Loucy (cell line): ENCODE results near the gene VPS52.

Experiments
- H2AFZ ChIP-seq: fragments of 200-600 bp; sonication (generic); 2 replicates; pipeline ENCODE4 v1.6.0; 2016; ENCODE audit warnings: antibody characterized with exemption, mild to moderate bottlenecking, low read length, moderate library complexity
- H3F3A ChIP-seq: fragments of 200-600 bp; 2 replicates; pipeline ENCODE4 v1.6.0; 2016; ENCODE audit warnings: antibody characterized with exemption, low read depth, mild to moderate bottlenecking
- H3K27me3 ChIP-seq: fragments of 200-600 bp; sonication (generic); 2 replicates; pipeline ENCODE4 v1.6.1; 2014; ENCODE audit warnings: low read length, mild to moderate bottlenecking; ENCODE audit not compliant: insufficient read depth, poor library complexity, severe bottlenecking
- H3K36me3 ChIP-seq: fragments of 200-600 bp; sonication (generic); 2 replicates; pipeline ENCODE4 v1.6.1; 2016; ENCODE audit warnings: low read length; ENCODE audit not compliant: insufficient read depth
- H3K4me1 ChIP-seq: fragments of 200-600 bp; sonication (generic); 2 replicates; pipeline ENCODE4 v1.5.1; 2014; ENCODE audit warnings: low read length, mild to moderate bottlenecking; ENCODE audit not compliant: insufficient read depth, poor library complexity, severe bottlenecking
- H3K4me2 ChIP-seq: fragments of 200-600 bp; sonication (generic); 2 replicates; pipeline ENCODE4 v1.6.0; 2014; ENCODE audit warnings: antibody characterized with exemption, low read length, low read depth, mild to moderate bottlenecking; ENCODE audit not compliant: poor library complexity, severe bottlenecking
- H3K4me3 ChIP-seq: fragments of 200-600 bp; sonication (generic); 2 replicates; pipeline ENCODE4 v1.5.1; 2014; ENCODE audit warnings: low read length, mild to moderate bottlenecking, mixed read lengths; ENCODE audit not compliant: poor library complexity, severe bottlenecking
- H3K79me2 ChIP-seq: fragments of 200-600 bp; sonication (generic); 2 replicates; pipeline ENCODE4 v1.6.1; 2014; ENCODE audit warnings: low read length; ENCODE audit not compliant: insufficient read depth
- H3K9ac ChIP-seq: fragments of 200-600 bp; sonication (generic); 2 replicates; pipeline ENCODE4 v1.6.0; 2014; ENCODE audit warnings: mild to moderate bottlenecking, low read depth, low read length, moderate library complexity; ENCODE audit not compliant: poor library complexity, severe bottlenecking
- H3K9me2 ChIP-seq: fragments of 200-600 bp; sonication (generic); replicated peaks from 2 replicates; pipeline ENCODE4 v1.6.1; 2016; ENCODE audit warnings: low read depth, low read length, mixed read lengths
- H3K9me3 ChIP-seq: fragments of 200-600 bp; sonication (generic); 2 replicates; pipeline ENCODE4 v1.6.1; 2014; ENCODE audit warnings: mild to moderate bottlenecking, antibody characterized with exemption, low read length, low read depth; ENCODE audit not compliant: insufficient read depth
- H4K20me1 ChIP-seq: fragments of 200-600 bp; sonication (generic); 2 replicates; pipeline ENCODE4 v1.6.0; 2014; ENCODE audit warnings: antibody characterized with exemption, low read length, mild to moderate bottlenecking; ENCODE audit not compliant: insufficient read depth, poor library complexity, severe bottlenecking
- EZH2phosphoT487 ChIP-seq: fragments of 200-600 bp; IDR thresholded peaks from 2 replicates; pipeline ENCODE4 v1.6.1; 2018; ENCODE audit warnings: antibody characterized with exemption, mild to moderate bottlenecking, moderate library complexity, borderline replicate concordance
- TF ChIP-seq, protein P1 (sequence below): fragments of 200-600 bp; sonication (generic); conservative IDR thresholded peaks from 2 replicates; pipeline ENCODE4 v1.5.1; 2014; ENCODE audit warnings: mild to moderate bottlenecking, antibody characterized with exemption, low read length

The VPS52 gene, protein sequence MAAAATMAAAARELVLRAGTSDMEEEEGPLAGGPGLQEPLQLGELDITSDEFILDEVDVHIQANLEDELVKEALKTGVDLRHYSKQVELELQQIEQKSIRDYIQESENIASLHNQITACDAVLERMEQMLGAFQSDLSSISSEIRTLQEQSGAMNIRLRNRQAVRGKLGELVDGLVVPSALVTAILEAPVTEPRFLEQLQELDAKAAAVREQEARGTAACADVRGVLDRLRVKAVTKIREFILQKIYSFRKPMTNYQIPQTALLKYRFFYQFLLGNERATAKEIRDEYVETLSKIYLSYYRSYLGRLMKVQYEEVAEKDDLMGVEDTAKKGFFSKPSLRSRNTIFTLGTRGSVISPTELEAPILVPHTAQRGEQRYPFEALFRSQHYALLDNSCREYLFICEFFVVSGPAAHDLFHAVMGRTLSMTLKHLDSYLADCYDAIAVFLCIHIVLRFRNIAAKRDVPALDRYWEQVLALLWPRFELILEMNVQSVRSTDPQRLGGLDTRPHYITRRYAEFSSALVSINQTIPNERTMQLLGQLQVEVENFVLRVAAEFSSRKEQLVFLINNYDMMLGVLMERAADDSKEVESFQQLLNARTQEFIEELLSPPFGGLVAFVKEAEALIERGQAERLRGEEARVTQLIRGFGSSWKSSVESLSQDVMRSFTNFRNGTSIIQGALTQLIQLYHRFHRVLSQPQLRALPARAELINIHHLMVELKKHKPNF

DNA sequence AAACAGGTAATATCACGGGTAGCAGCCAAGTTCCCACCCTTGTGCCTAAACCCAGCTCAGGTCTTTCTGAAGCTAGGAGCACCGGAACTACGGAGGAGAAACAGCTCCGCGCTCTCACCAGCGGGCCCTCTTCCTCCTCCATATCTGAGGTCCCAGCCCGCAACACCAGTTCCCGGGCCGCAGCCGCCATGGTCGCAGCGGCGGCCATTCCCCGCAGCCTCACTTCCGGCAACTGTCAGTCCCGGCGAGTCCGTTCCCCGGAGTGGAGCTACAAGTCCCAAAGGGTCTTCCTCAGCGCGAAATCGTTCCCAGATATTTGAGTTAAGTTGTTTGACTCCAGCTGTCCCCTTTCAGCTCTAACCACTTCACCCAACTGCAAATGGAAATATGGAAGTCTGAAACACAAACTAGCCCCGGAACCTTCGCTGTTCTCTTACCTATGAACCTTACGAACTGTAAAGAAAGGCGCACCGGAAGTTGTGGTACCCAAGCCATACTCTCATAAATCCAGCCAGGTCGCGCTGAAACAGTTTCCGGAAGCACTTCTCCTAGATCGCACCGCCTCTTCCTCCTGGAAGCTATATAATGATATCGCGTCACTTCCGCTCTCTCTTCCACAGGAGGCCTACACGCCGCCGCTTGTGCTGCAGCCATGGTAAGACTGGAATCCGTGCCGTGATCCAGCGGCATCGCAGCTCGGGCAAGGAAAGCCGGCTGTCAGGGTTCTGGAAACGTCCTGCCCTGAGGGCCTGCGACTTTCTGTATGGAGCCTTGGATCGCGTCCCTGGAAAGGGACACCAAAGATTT lies at the start of gene VPS52, which contains the start of gene RPS18:
Gene VPS52 (minus strand): TSS at position 409 of the 807 bp plus-strand sequence. CDS start 201 bp downstream, at position 208.
Gene RPS18 (plus strand): TSS at position 608 of the 807 bp plus-strand sequence. CDS start 45 bp downstream, at position 653.
- Histone ChIP-seq H3K4me3 (peak within 1 kb of the TSS; percentile 95), H4K20me1 (peaks cover 44% of the 10 kb centered on the region), H3K36me3 (peaks cover 43% of the 10 kb centered on the region), H3K79me2 (peaks cover 76% of the 10 kb centered on the region), H3K9me3 (no peaks in the 10 kb centered on the region), H3K4me1 (peaks cover 47% of the 10 kb centered on the region), H3K4me2 (peak within 1 kb of the TSS; percentile 99), H3K9me2 (no peaks in the 10 kb centered on the region), H2AFZ (peak within 1 kb of the TSS; percentile 96), H3K27me3 (peaks cover 6% of the 10 kb centered on the region), H3F3A (peaks cover 5% of the 10 kb centered on the region; the same call in 1 of the 2 replicates), H3K9ac (peak within 1 kb of the TSS; percentile 94)
- no peak for TF ChIP-seq EZH2phosphoT487
- TF ChIP-seq, protein P1, sequence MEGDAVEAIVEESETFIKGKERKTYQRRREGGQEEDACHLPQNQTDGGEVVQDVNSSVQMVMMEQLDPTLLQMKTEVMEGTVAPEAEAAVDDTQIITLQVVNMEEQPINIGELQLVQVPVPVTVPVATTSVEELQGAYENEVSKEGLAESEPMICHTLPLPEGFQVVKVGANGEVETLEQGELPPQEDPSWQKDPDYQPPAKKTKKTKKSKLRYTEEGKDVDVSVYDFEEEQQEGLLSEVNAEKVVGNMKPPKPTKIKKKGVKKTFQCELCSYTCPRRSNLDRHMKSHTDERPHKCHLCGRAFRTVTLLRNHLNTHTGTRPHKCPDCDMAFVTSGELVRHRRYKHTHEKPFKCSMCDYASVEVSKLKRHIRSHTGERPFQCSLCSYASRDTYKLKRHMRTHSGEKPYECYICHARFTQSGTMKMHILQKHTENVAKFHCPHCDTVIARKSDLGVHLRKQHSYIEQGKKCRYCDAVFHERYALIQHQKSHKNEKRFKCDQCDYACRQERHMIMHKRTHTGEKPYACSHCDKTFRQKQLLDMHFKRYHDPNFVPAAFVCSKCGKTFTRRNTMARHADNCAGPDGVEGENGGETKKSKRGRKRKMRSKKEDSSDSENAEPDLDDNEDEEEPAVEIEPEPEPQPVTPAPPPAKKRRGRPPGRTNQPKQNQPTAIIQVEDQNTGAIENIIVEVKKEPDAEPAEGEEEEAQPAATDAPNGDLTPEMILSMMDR: no peak

DNA sequence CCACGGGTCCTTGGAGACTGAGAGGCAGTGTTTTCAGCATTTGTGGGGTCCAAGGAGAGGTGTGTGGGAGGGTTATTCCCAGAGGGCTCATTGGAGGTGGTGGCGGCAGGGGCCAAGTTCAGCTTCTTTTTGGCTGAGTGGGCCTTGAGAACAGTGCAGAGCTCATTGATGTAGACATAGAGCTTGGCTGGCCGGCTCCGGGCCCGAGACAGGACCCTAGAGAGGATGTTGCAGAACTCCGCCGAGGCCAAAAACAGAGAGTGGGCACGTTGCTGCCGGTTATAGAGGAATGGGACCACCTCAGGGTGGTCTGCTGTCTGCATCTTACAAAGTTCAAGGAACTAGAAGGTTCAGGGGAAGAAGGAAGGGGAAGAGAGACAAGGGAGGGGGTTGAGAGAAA lies 49.6 kb upstream of the VPS52 start:
- H3K4me1 ChIP-seq: peaks cover 52% of the 10 kb centered on the region
- H3K4me2 ChIP-seq: peak overlapping the region; percentile 95
- H2AFZ ChIP-seq: no peak overlapping the region
- peaks cover 23% of the 10 kb centered on the region; the same call in 1 of the 2 replicates for H3K36me3 ChIP-seq
- H3K9ac ChIP-seq: peak overlapping the region; percentile 96
- H3K4me3 ChIP-seq: peak overlapping the region; percentile 92
- H4K20me1 ChIP-seq: peaks cover 30% of the 10 kb centered on the region
- H3K27me3 ChIP-seq: no peaks in the 10 kb centered on the region
- H3F3A ChIP-seq: peaks cover 6% of the 10 kb centered on the region; the same call in 1 of the 2 replicates
- peaks cover 53% of the 10 kb centered on the region for H3K79me2 ChIP-seq
- H3K9me2 ChIP-seq: no peaks in the 10 kb centered on the region
- TF ChIP-seq EZH2phosphoT487: no peak
- TF ChIP-seq, protein P1: no peak
- no peaks in the 10 kb centered on the region for H3K9me3 ChIP-seq
